Right lobe of liver (tissue), 6 donors: Measurements from ENCODE around the gene MAPK8. TPM values are rescaled to one million over a fixed set of nuclear protein-coding genes. Genes with fewer than 3 reads are reported as not detected.
A peak's percentile ranks its signal among the peaks of the same experiment; 100 is the strongest.

Experiments
- ATAC-seq, 4 donors: fragments of 200-7000 bp; cut with Tn5 transposase; one replicate each; pipeline ENCODE4 v1.9.1; 2020; ENCODE audit warnings: mild to moderate bottlenecking in 4 of 4, moderate library complexity in 4 of 4
- DNase-seq, 3 donors: peaks; one replicate each; pipeline ENCODE4 v3.0.0-alpha.2; 2020
- H3K27ac ChIP-seq, 3 donors: fragments of 200-600 bp; one replicate each; pipeline ENCODE4 v1.8.0; 2022
- H3K27me3 ChIP-seq, 2 donors: fragments of 200-600 bp; one replicate each; pipeline ENCODE4 v1.8.0; 2022
- H3K36me3 ChIP-seq, 4 donors: fragments of 200-600 bp; sonication (generic) in 1 of 4; one replicate each; pipeline versions ENCODE4 v1.5.1 to v1.8.0; 2017 to 2022; ENCODE audit warnings: control low read depth in 1 of 4
- H3K4me1 ChIP-seq, 4 donors: fragments of 200-600 bp; sonication (generic) in 1 of 4; one replicate each; pipeline versions ENCODE4 v1.5.1 to v1.8.0; 2017 to 2022; ENCODE audit warnings: control low read depth in 1 of 4
- H3K4me3 ChIP-seq, 3 donors: fragments of 200-600 bp; one replicate each; pipeline ENCODE4 v1.8.0; 2022
- H3K9me3 ChIP-seq, 4 donors: fragments of 200-600 bp; sonication (generic) in 1 of 4; one replicate each; pipeline versions ENCODE4 v1.5.1 to v1.8.0; 2017 to 2022; ENCODE audit warnings: control low read depth in 1 of 4
- CTCF ChIP-seq, 4 donors: fragments of 200-600 bp in 3 of 4; fragments of 450-650 bp in 1 of 4; IDR thresholded peaks; one replicate each; pipeline versions ENCODE4 v1.5.1 to v1.8.0; 2016 to 2022; ENCODE audit warnings: antibody characterized with exemption in 4 of 4, mild to moderate bottlenecking in 2 of 4
- POLR2A ChIP-seq: fragments of 450-650 bp; IDR thresholded peaks from one replicate; pipeline ENCODE4 v1.6.1; 2017; ENCODE audit warnings: antibody characterized with exemption, mild to moderate bottlenecking
- WGBS: methylation state at CpG from one replicate; pipeline ENCODE4 v1.1.6; 2018; ENCODE audit warnings: low coverage, low lambda C conversion rate; ENCODE audit not compliant: insufficient coverage; ENCODE audit errors: missing lambda C conversion rate; 5-methylcytosine and 5-hydroxymethylcytosine counted together
- intact Hi-C, 2 donors: fragments of 100-400 bp; cut with DNase I; formaldehyde crosslinking; loops; one replicate each; pipeline versions ENCODE4 v1.11.2 to v1.14.1; 2022
- total RNA-seq, 6 experiments: library from RNA; depleted of rRNA in 2 of 6; stranded (reverse); fragments of >200 nt in 2 of 6; fragmentation: NEBNext Ultra II Directional in 3 of 6; extraction: Animal tissue kit (Norgen Biotek cat#: 25700) in 3 of 6; gene quantifications; one replicate each; pipeline versions ENCODE4 v1.1.0 to v1.2.4, GENCODE V29; 2016 to 2023
- donor health status: DM: no; HTN: yes; CAD: no.
- donor health status: DM: no; HTN: no; CAD: no.
- donor health status: DM: no; HTN: no; CAD: no.
- donor health status: DM: no; HTN: yes; CAD: no.
- donor health status: DM: no; HTN: yes; CAD: no.

MAPK8 gene
- total RNA-seq, 6 experiments from 2014 or later: 19.1 to 31.6 (median 27.6) TPM

- Histone ChIP-seq H3K27ac (no peak overlapping the region), H3K4me3 (no peak overlapping the region), H3K4me1 (peaks cover 0 to 2% (median 0%) of the 10 kb centered on the region in 4 donors), H3K36me3 (no peaks in the 10 kb centered on the region), H3K9me3 (no peaks in the 10 kb centered on the region), H3K27me3 (no peaks in the 10 kb centered on the region)
- intact Hi-C loops: no loop called here
- ATAC-seq (peak; percentile 76 to 83 (median 78)), DNase-seq (peak in 2 of 3 donors; percentile 45 to 51)
- TF ChIP-seq CTCF (IDR thresholded peaks at IDR 0.05): no peak
- 42% methylated on average over 10 of the region's 10 CpGs for WGBS
Measured at GRCh38 chr10:48439581-48440041, 133.1 kb downstream of the MAPK8 start.

- peaks cover 0 to 2% (median 0%) of the 10 kb centered on the region in 4 donors for H3K4me1 ChIP-seq
- no peak overlapping the region for H3K4me3 ChIP-seq
- no peak for DNase-seq
- no peaks in the 10 kb centered on the region for H3K9me3 ChIP-seq
- no peak for TF ChIP-seq POLR2A
- TF ChIP-seq CTCF (IDR thresholded peaks at IDR 0.05): no peak
- H3K27me3 ChIP-seq: no peaks in the 10 kb centered on the region
- ATAC-seq: no peak
- no peak overlapping the region for H3K27ac ChIP-seq
- intact Hi-C loops: no loop called here
- H3K36me3 ChIP-seq: no peaks in the 10 kb centered on the region
- no CpG with 5 or more reads among the region's 4 CpGs for WGBS
Measured at GRCh38 chr10:48440771-48441170, 134.3 kb downstream of the MAPK8 start.

- Histone ChIP-seq H3K4me1 (no peaks in the 10 kb centered on the region), H3K9me3 (no peaks in the 10 kb centered on the region), H3K27me3 (no peaks in the 10 kb centered on the region), H3K27ac (no peak overlapping the region), H3K4me3 (no peak overlapping the region), H3K36me3 (no peaks in the 10 kb centered on the region)
- no peak for ATAC-seq
- intact Hi-C loops: no loop called here
- WGBS: 75% methylated on average over 3 of the region's 11 CpGs
- DNase-seq: peak in 1 of 3 donors; percentile 31
- TF ChIP-seq POLR2A (no peak), CTCF (IDR thresholded peaks at IDR 0.05) (no peak)
Measured at GRCh38 chr10:48442090-48442808, 135.8 kb downstream of the MAPK8 start.

- no peaks in the 10 kb centered on the region for H3K36me3 ChIP-seq
- 71% methylated on average over 5 of the region's 5 CpGs for WGBS
Measured at GRCh38 chr10:48442809-48443177, 136.3 kb downstream of the MAPK8 start.

More at GRCh38 chr10:48442809-48443177, 136.3 kb downstream of the MAPK8 start:
- no peaks in the 10 kb centered on the region for H3K27me3 ChIP-seq
- no peak for DNase-seq
- no peak overlapping the region for H3K4me3 ChIP-seq
- H3K4me1 ChIP-seq: no peaks in the 10 kb centered on the region
- intact Hi-C loops: no loop called here
- H3K9me3 ChIP-seq: no peaks in the 10 kb centered on the region
- no peak for TF ChIP-seq POLR2A
- no peak for TF ChIP-seq CTCF (IDR thresholded peaks at IDR 0.05)
- no peak for ATAC-seq
- no peak overlapping the region for H3K27ac ChIP-seq
